HG02623 (cell line): Measurements from ENCODE around the gene LRRC8D.

Experiments used
- ATAC-seq: cut with Tn5 transposase; IDR thresholded peaks from one replicate; pipeline ENCODE4 v1.9.1; 2021; ENCODE audit warnings: moderate library complexity; ENCODE audit not compliant: unreplicated experiment

Gene LRRC8D

DNA sequence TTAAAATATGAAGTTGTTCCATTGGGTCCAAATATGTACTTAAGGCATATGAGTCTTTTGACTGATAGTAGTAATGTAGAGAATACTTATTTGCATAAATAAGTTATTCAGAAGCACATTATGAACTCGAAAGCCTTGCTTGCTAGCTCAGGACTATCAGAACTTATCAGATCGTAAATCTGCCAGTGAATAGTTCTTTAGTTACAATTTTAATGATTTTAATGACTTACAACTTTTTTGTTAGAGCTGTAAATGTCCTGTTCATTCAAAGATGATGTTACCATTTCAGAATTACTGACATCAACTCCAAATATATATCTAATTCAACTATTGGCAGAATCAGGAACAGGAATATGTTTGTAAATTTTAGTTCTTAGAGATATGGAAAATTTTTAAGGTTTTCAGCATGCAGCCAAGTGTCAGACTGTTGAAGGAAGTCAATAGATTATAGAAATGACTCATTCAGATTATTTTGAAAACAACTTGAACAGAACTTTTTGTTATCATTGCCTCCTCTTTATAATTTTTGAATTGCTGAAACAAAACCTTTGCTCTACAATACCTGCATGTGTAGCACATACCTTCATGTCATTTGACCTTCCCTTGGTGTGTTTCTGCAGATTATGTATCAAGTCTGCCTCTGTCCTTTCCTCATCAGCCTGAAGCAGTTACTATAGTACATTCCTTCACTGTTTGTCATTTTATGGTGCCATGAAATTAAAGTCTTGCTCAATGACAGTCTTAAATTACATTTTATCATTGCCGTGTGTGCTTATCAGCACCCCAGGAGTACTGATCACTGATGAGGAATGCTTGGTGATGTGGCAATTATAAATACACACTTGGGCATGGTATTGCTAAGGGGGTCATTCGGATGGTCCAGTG is 44.9 kb downstream of the LRRC8D start:
- no peak for ATAC-seq

DNA sequence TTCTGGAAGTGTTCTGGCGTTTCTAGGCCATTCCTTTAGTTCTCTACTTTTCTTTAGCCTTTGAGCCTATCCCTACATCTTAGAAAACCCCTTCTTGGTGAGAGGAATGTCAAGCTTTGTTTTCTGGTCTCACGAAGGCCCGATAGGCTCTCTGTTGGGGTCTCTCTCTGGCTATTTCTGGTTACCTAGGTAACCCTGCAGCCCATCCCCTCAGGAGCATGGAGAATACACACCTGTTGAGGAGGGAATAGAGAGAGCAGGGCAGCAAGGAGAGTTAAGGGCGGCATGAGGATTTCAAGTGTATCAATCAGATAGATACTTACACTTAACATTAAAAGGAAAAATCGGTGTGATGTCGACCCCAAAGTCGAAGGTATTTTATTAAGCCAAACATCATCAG is 45.7 kb downstream of the LRRC8D start:
- no peak for ATAC-seq

DNA sequence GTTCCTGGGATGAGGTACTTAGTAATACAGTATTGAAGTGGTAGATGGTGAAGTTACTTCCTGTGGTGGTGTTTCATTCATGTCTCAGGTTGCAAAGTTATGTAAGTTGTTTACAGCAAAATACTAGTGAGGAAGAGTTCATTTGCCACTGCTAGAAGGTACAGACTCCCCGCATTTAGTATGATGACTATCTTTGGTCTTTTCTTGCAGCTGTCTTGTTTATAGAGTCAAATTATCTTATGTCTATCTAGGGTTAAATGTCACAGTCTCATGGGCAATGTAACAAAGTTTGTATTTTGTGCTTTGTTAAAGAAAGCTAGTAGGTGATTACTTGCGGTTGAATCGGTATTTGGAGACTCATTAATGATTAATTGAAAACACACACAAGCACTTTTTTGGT is 50.2 kb downstream of the LRRC8D start:
- no peak for ATAC-seq

DNA sequence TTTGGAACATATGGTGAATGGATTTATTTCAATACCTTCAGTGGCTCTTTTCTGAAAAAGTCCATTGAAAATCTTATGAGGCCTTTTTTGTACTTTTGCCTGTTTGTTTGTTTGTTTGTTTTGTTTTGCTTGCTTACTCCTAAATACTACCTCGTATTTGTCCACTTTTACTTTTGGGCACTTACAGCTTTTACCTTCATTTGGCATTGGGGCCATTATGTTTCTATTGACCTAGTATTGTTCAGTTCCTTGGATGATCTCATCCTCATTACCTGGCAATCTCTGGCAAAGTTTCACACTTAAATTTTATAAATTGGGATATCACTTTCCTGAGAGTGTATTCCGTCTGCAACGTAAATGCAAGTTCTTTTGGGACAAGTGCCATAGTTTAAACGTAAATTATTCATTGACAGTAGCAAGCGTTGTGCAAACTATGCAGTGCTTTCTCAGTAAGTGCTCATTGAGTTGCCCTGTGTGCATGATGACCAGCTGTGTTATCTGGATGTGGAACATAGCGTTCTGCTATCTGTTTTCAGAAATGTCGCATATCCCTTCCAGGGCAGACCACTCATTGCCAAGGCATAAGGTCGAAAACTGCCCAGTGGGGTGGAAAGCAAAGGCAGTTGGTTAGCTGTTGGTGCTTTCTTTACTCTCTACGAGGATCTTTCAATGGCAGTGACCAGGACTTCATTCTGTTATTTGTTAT is 51.1 kb downstream of the LRRC8D start:
- no peak for ATAC-seq

DNA sequence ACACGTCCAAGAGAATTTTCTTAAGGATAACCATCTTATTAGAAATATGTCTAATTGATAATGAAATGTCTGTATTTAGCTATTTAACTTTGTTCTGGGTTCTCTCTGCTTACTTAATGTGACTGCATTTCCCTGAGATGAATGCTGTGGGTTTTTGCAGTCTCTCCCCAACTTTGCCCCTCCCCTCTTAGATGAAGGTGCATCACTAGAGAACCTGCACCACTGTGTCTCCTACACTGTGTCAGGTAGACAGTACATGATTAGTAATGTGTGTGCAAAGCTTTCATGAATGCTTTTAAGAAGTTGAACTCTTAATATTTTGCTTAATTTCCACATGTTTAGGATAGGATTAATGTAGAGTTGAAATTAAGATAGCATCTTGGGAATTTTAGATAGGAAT is 51.7 kb downstream of the LRRC8D start:
- ATAC-seq = no peak

DNA sequence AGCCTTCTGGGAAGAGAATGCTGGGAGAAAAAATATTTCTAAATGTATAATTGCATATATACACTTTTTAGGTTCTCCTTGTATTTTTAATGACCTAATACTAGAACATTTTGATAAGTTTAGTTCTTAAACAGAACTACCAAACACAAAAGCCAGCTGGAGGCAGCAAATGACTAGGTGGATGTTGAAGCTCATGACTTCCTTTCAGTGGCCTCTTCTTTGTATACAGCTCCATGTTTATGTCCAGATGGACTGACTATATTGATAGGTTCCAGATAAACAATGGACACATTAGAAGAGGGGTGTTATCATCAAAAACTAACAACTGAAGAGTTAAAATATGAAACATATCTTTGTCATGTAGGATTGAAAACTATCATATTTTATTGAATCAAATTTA is 52.5 kb downstream of the LRRC8D start:
- no peak for ATAC-seq

DNA sequence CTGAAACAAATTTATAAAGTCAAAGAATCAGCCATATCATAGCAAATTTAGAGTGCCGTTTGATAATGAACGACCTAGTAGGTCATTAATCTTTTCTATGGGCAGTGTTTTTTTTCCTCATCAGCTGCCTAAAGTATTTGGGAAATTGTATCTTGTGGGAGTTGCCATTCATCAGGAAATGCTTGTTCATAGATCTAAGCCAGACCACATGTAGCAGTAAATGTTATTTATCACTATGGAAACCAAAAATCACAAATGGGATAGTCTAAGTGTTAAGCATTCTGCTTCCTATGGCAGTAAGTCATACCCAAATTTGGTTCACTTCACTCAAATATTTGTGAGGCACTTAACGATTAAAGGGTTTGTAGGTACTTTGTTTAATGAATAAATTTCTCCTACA is 52.9 kb downstream of the LRRC8D start:
- ATAC-seq = no peak

DNA sequence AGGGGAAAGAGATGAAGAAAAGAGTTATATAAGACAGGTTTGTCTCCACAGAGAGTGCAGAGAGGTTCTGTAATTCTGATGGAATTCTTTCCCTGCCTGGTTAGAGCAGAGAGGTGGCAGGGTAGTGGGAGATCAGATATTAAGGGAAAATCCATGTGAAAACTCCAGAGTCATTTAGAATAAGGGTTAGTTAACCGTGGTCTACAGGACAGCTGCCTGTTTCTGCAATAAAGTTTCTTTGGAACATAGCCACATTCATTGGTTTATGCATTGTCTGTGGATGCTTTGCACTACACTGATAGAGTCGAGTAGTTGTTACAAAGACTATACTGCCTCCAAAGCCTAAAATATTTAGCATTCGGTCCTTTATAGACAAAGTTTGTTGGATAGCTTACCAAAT is 55.6 kb downstream of the LRRC8D start:
- no peak for ATAC-seq

DNA sequence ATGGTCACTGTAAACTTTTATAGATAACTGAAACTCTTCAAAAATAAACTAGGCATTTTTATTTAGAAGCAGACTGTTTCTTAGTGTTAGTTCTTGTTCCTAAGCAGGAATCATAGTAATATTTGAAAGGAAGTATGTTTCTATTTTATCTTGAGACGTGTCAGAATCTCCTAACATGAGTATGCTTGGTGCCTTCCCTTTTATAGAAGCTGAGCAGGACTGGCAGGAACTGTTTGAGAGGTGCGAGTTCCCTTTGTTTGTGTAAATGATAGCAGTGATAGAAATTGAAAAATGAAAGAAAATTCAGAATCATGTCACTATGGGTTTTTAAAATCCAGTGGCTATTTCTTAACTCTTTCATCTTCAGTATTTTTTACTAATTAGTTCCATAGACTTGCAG is 56.9 kb downstream of the LRRC8D start:
- ATAC-seq = no peak

DNA sequence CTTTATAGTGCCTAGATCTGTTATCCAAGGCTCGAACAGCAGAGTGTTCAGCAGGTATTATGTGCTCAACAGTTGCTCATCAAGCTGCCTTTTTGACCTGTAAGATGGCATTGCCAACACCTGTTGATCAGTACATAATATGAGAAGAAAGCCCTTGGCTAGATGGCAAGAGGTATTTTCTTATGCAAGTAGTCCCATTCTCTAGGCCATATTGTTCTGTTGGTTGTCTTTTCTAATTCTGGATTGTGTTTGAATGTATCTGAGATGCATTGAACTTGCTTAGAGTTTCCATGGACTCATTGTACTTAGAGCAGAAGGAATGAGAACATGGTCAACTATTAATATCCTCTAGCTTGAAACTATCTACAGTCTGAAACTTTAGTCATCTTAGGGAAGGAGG is 57.4 kb downstream of the LRRC8D start:
- no peak for ATAC-seq

DNA sequence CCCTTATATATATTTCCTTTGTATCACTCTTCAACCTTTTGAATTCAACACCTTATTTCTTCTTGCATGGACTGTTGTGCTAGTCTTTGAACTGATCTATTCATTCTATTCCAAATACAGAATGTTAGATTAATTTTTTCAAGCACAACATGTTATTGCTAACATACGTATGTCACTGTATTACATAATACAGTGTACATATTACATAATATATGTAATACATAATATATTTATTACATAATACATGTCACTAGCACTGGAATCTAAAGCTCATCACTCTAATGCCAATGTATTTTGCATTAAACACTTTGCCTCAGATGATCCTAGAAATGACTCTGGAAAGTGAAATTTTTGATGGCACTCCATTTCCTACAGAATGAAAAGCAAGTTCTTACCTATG is 59.8 kb downstream of the LRRC8D start:
- no peak for ATAC-seq

DNA sequence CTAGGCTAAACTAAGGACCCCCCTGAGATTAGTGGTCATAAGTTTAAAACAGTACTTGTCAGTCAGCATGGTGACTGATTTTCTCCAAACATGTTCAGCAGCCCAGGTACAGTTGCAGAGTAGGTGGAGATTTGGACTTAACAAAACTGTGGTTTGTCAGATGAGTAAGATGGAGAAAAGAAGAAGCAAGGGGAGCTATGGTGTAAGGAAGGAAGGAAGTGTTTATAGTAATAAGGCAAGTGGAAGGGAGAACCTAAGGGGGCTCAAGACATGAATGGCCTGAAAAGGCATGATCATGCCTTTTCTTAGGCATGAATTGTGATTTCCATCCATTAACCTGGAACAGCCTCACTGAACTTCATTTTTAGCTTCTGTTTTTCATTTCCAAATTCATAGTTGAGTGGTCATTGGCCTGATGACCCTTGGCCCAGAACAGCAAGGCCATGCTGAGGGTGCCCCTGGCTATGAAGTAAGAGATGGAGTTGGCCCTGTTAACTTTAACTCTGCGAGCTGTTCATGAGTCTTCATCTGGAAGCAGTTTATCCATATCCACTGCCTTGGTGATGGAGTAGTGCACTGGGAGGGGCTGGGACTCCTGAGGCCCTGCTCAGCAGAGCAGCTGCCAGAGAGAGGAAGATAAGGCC is 60.7 kb downstream of the LRRC8D start:
- no peak for ATAC-seq

DNA sequence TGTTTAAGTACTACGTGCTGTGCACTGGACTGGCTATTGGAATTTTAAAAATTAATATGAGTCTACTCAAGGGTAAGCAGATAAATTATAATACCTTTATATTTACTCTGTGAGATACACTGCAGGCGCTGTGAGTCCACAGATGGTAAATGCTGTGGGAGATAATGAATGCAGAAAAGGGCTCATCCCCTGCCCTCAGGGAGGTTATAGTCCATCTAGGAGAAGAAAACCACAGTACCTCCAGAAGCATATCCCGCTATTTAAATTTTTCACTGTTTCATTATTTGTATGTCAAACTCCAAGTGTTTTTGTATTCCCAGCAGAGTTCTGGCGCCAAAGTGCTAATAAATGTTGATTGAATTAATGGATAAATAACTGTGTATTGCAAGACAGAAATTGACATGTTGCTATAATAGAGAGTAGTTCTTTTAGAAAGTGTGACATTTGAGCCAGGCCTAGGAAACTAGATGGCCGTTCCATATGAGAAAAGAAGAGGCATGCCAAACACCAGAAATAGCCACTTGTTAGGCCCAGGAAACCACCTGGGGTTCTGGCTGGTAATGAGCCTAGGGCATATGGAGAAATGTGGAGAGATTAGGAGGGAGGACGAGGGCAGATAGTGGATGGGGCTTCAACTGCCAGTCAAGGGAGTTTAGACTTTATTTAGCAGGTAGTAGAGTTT is 61.7 kb downstream of the LRRC8D start:
- ATAC-seq = no peak

DNA sequence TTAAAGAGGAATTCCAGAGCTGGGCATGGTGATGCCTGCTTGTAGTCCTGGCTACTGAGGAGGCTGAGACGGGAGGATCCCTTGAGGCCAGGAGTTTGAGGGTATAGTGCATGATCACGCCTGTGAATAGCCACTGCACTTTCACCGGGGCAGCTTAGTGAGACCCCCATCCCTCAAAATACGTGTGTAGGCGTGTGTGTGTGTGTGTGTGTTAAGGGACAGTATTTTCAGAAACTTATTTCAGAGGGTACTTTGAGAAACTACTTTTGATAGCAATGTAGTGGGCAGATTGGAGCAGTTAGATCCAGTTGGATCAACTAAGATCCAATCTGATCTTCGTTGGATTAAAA is 62.2 kb downstream of the LRRC8D start:
- ATAC-seq = no peak

DNA sequence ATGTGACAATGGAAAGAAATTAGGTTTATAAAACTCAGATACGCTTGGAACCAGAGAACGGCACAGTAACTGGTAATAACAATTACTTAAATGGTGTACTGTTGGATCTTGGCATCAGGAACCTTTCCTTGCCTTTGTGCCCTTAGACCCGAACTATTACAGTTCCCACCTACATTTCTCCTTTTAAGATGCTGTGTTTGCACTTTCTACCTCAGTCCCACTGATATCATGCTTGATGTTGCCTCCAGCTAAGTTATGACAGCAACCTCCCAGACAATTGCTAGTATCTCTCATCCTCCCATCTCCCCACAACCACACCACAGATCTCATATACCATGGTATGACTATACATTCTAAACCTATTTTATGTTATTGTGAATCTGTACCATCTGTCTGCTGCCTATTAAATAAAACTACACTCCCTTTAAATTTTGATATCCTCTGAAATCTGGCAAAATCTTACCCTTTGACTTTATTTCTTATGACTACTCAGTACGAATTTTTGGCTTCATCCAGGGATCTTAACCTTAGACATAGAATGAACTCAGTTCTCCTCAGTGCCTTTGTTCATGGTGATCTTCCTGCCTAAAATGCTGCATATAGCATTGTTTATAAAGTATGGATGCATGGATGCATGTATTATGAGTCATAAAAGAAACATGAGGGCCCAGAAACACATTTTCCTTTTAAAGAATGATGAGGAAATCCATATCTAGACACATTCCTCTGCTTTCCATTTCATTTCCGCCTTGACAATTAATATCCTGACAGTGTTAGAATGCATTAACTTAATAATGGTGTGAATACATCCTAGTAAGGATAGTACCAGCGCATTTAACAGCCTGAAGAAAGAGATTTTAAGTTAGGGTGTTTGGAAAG is 64.1 kb downstream of the LRRC8D start:
- ATAC-seq = no peak

DNA sequence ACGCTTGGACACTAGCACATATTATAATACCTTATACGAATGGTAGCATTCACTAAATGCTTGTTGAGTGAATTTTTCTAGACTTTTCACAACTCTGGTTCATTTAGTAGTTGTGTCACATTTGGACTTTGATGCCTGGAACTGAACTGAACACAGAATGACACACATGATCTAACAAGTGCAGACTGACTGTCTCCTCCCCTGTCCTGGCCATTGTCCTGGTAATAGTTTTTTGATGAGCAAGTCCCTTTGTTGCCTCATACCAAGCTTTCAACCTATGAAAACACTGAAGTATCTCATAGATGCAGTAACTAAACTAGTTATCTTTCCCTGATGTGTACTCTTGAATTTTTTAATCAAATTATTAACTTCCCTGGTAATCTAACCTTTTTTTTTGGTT is 66.4 kb downstream of the LRRC8D start:
- ATAC-seq = no peak

DNA sequence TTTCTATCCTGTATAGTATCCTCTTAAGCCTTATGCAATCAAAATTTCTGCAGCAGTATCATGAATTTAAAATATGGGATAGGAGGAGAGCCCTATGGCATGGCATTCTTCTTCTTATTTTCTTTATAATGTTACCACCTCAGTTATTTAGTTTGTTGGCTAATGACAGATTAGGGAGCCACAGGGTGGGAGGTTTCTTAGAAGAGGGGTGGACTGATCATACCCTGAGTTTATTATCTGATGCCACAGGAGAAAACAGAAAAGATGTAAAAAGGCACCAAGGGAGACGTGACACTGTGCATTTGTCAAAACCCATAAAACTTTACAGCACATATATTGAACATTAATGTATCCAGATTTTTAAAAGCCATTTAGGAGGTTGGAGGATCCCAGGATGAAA is 66.9 kb downstream of the LRRC8D start:
- ATAC-seq = no peak

DNA sequence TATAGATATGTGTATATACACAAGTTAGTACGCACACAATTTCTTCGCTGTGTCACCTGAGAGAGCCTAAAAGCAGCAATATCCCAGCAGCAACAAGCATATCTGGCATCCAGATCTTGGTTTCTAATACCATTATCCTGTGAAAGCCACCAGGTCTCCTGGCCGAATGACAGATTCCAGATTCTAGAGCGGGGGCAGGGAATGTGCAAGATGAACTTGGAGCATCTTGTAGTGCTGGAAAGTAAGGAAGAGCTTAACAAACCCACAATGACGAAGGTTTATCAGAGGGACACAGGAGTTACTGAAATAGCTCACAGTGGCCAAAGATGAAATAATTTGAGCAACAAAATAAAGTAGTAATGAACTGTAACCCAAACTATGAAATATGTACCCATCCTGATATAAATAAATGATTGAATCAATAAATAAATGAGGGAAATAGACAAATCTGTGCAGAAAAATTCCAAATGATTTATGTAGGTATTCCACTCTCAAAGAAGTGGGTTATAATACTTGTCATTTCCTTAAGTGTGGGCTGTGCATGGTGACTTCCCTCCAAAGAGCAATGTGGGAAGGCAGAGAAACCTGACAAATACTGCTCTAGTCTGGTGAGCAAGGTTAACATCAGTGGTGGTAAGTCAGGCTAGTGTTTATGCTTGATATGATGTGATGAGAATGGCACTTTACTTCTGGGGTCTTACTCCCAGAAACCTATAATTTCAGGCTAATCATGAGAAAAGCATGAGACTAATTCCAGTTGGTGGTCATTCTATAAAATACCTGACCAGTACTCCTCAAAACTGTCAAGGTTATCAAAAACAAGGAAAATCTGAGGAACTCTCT is 67.9 kb downstream of the LRRC8D start:
- ATAC-seq = no peak

DNA sequence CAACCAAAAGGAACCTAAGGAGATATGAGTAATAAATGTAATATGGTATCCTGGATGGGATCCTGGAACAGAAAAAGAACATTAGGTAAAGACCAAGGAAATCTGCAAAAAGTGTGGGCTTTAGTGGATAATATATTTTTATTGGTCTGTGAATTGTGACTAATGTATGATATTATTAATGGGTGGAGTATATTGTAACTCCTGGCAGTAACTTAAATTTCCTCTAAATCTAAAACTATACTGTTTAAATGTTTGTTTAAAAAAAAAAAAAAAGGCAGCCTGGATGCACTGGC is 68.4 kb downstream of the LRRC8D start:
- no peak for ATAC-seq
